CD4-positive, alpha-beta T cell treated with Interleukin-6 at 100 ng/mL for 8 hours (primary cell): ENCODE results near the gene SH3GL3.

ENCODE experiments used
- DNase-seq: peaks from one replicate; pipeline ENCODE4 v3.0.0-alpha.2; 2020; ENCODE audit warnings: mixed read lengths, low spot score

Gene SH3GL3

GRCh38 chr15:83446904-83447709 is at the start of gene SH3GL3:
TSS of gene SH3GL3 (plus strand) at chr15:83447341. CDS start at chr15:83447534, 193 bp downstream.
- peak; percentile 4 for DNase-seq

GRCh38 chr15:83398626-83399025 is 48.5 kb upstream of the SH3GL3 start:
- no peak for DNase-seq

GRCh38 chr15:83404121-83404520 is 43.0 kb upstream of the SH3GL3 start:
- no peak for DNase-seq

GRCh38 chr15:83410532-83410931 is 36.6 kb upstream of the SH3GL3 start:
- no peak for DNase-seq

- DNase-seq, result no peak
Observed at GRCh38 chr15:83413054-83413719, 34.0 kb upstream of the SH3GL3 start.

- DNase-seq, result no peak
Observed at GRCh38 chr15:83422081-83422480, 25.1 kb upstream of the SH3GL3 start.

- no peak for DNase-seq
Observed at GRCh38 chr15:83422541-83422940, 24.6 kb upstream of the SH3GL3 start.

GRCh38 chr15:83424101-83424500 is 23.0 kb upstream of the SH3GL3 start:
- no peak for DNase-seq

GRCh38 chr15:83430441-83430840 is 16.7 kb upstream of the SH3GL3 start:
- DNase-seq, result no peak

GRCh38 chr15:83431521-83431920 is 15.6 kb upstream of the SH3GL3 start:
- DNase-seq, result no peak

- no peak for DNase-seq
Observed at GRCh38 chr15:83435202-83435601, 11.9 kb upstream of the SH3GL3 start.

GRCh38 chr15:83435782-83436181 is 11.4 kb upstream of the SH3GL3 start:
- DNase-seq, result no peak

GRCh38 chr15:83436513-83437158 is 10.5 kb upstream of the SH3GL3 start:
- DNase-seq, result no peak

- no peak for DNase-seq
Observed at GRCh38 chr15:83443076-83443847, 3.9 kb upstream of the SH3GL3 start.

- DNase-seq, result no peak
Observed at GRCh38 chr15:83444936-83445335, 2.2 kb upstream of the SH3GL3 start.

- no peak for DNase-seq
Observed at GRCh38 chr15:83445643-83446042, 1.5 kb upstream of the SH3GL3 start.

GRCh38 chr15:83446417-83446816 is 724 bp upstream of the SH3GL3 start:
- DNase-seq, result no peak

- no peak for DNase-seq
Observed at GRCh38 chr15:83449250-83449671, 2.1 kb downstream of the SH3GL3 start.

GRCh38 chr15:83449937-83450506 is 2.9 kb downstream of the SH3GL3 start:
- DNase-seq, result no peak

- no peak for DNase-seq
Observed at GRCh38 chr15:83457149-83457548, 10.0 kb downstream of the SH3GL3 start.

GRCh38 chr15:83458381-83458780 is 11.2 kb downstream of the SH3GL3 start:
- no peak for DNase-seq

GRCh38 chr15:83462026-83462425 is 14.9 kb downstream of the SH3GL3 start:
- DNase-seq, result no peak
